A549 (cell line): ENCODE measurements around the gene DIAPH1. TPM values are rescaled to one million over a fixed set of nuclear protein-coding genes. Genes with fewer than 3 reads are reported as not detected.

Source experiments
- ATAC-seq, 2 experiments: fragments of 200-7000 bp in 1 of 2; fragments of >200 bp in 1 of 2; cut with Nextera tagmentation in 1 of 2; cut with Tn5 transposase in 1 of 2; 3 replicates each; pipeline versions ENCODE4 v1.8.0 to v1.9.1; 2018 to 2020; ENCODE audit warnings: mild to moderate bottlenecking in 1 of 2, moderate library complexity in 1 of 2
- CTCF ChIA-PET: fragments of 300-600 bp; sonication (Branson Sonifier 250); formaldehyde crosslinking; extraction: SDS; loops from one replicate; lab custom pipeline; 2021; ENCODE audit warnings: antibody characterized with exemption, inconsistent platforms; lab: Yijun Ruan, JAX
- POLR2A ChIA-PET: fragments of 350-600 bp; formaldehyde crosslinking; extraction: SDS; loops from one replicate; lab custom pipeline; 2021; ENCODE audit warnings: antibody characterized with exemption, inconsistent platforms; lab: Yijun Ruan, JAX
- DNase-seq, 2 experiments: peaks; one replicate each; pipeline versions ENCODE4 v3.0.0 to v3.0.0-alpha.2; 2011 to 2016; ENCODE audit warnings: low read depth in 1 of 2, low spot score in 1 of 2
- FAIRE-seq: peaks from 2 replicates; lab custom pipeline; 2011; peaks lifted over from hg19 to GRCh38; lab: Jason Lieb, UNC
- H3K27ac ChIP-seq, 2 experiments: fragments of >200 bp; sonication (Bioruptor Twin); formaldehyde crosslinking; 3 replicates each; pipeline ENCODE4 v1.5.1; 2016 to 2017
- H3K4me1 ChIP-seq: fragments of >200 bp; sonication (Bioruptor Twin); formaldehyde crosslinking; 3 replicates; pipeline ENCODE4 v1.6.1; 2016
- H3K4me2 ChIP-seq: fragments of >200 bp; sonication (Bioruptor Twin); formaldehyde crosslinking; 3 replicates; pipeline ENCODE4 v1.6.1; 2016
- H3K4me3 ChIP-seq: fragments of >200 bp; sonication (Bioruptor Twin); formaldehyde crosslinking; 3 replicates; pipeline ENCODE4 v1.5.1; 2016
- H3K9me3 ChIP-seq: fragments of >200 bp; sonication (Bioruptor Twin); formaldehyde crosslinking; 3 replicates; pipeline ENCODE4 v1.6.1; 2016
- BHLHE40 ChIP-seq: IDR thresholded peaks from 2 replicates; pipeline ENCODE4 v1.6.1; 2012; ENCODE audit warnings: low read depth, low read length, inconsistent platforms
- CEBPB ChIP-seq, 2 experiments: fragments of >200 bp in 1 of 2; sonication (Bioruptor Twin) in 1 of 2; formaldehyde crosslinking in 1 of 2; IDR thresholded peaks; 2 replicates each; pipeline ENCODE4 v1.6.1; 2012 to 2016
- E2F6 ChIP-seq: IDR thresholded peaks from 2 replicates; pipeline ENCODE4 v1.6.1; 2012; ENCODE audit warnings: low read depth, borderline replicate concordance
- EHMT2 ChIP-seq: fragments of 200-600 bp; sonication (generic); IDR thresholded peaks from 2 replicates; pipeline ENCODE4 v1.6.1; 2016; ENCODE audit warnings: antibody characterized with exemption, low read depth, mild to moderate bottlenecking, moderate library complexity
- EP300 ChIP-seq, 2 experiments: fragments of >200 bp; sonication (Bioruptor Twin); formaldehyde crosslinking; IDR thresholded peaks; 2 replicates in 1 of 2; 3 replicates in 1 of 2; pipeline ENCODE4 v1.6.1; 2016 to 2017
- FOSB ChIP-seq: fragments of 250-450 bp; sonication (Bioruptor Pico); IDR thresholded peaks from 2 replicates; pipeline ENCODE4 v1.5.0; 2020; ENCODE audit warnings: mild to moderate bottlenecking, moderate library complexity
- GATA3 ChIP-seq: IDR thresholded peaks from 2 replicates; pipeline ENCODE4 v1.6.1; 2012; ENCODE audit warnings: borderline replicate concordance
- HOXA7 ChIP-seq: fragments of 250-450 bp; sonication (Bioruptor Pico); IDR thresholded peaks from 2 replicates; pipeline ENCODE4 v1.5.0; 2020; ENCODE audit warnings: mild to moderate bottlenecking, moderate library complexity
- JUNB ChIP-seq: fragments of >200 bp; sonication (Bioruptor Twin); formaldehyde crosslinking; IDR thresholded peaks from 2 replicates; pipeline ENCODE4 v1.6.1; 2016
- KDM1A ChIP-seq: fragments of 200-600 bp; sonication (generic); IDR thresholded peaks from 2 replicates; pipeline ENCODE4 v1.6.1; 2016; ENCODE audit warnings: low read depth, mild to moderate bottlenecking
- KDM5A ChIP-seq: fragments of 200-600 bp; sonication (generic); IDR thresholded peaks from 2 replicates; pipeline ENCODE4 v1.6.1; 2016; ENCODE audit warnings: antibody characterized with exemption, mild to moderate bottlenecking
- MAFK ChIP-seq: fragments of 450-650 bp; IDR thresholded peaks from 2 replicates; pipeline ENCODE4 v1.6.1; 2014; ENCODE audit not compliant: partially characterized antibody
- MAX ChIP-seq: IDR thresholded peaks from 2 replicates; pipeline ENCODE4 v1.6.1; 2012
- NFE2L2 ChIP-seq: fragments of 150-350 bp; conservative IDR thresholded peaks from 2 replicates; pipeline ENCODE4 v1.6.1; 2014; ENCODE audit warnings: low read length
- NR3C1 ChIP-seq: fragments of >200 bp; sonication (Bioruptor Twin); formaldehyde crosslinking; IDR thresholded peaks from 3 replicates; pipeline ENCODE4 v1.6.1; 2017
- POLR2A ChIP-seq: IDR thresholded peaks from 2 replicates; pipeline ENCODE4 v1.6.1; 2012; ENCODE audit warnings: mild to moderate bottlenecking, low read length
- RARB ChIP-seq: fragments of 250-450 bp; sonication (Bioruptor Pico); IDR thresholded peaks from 2 replicates; pipeline ENCODE4 v1.8.0; 2021; ENCODE audit warnings: mild to moderate bottlenecking, moderate library complexity
- REST ChIP-seq: fragments of 200-600 bp; sonication (generic); IDR thresholded peaks from 2 replicates; pipeline ENCODE4 v1.6.1; 2016; ENCODE audit warnings: antibody characterized with exemption, mild to moderate bottlenecking, moderate library complexity
- SMC3 ChIP-seq: fragments of >200 bp; sonication (Bioruptor Twin); formaldehyde crosslinking; IDR thresholded peaks from 3 replicates; pipeline ENCODE4 v1.6.1; 2018; ENCODE audit warnings: inconsistent platforms
- SREBF2 ChIP-seq: fragments of 450-650 bp; IDR thresholded peaks from 2 replicates; pipeline ENCODE4 v1.6.1; 2014; ENCODE audit warnings: mild to moderate bottlenecking, moderate library complexity
- TP53 ChIP-seq: fragments of 250-450 bp; sonication (Bioruptor Pico); IDR thresholded peaks from 2 replicates; pipeline ENCODE4 v1.5.0; 2021; ENCODE audit warnings: mild to moderate bottlenecking, moderate library complexity
- ZC3H11A ChIP-seq: fragments of 450-650 bp; IDR thresholded peaks from 2 replicates; pipeline ENCODE4 v1.6.1; 2014; ENCODE audit warnings: antibody characterized with exemption, mild to moderate bottlenecking
- ZSCAN20 ChIP-seq: fragments of 250-450 bp; sonication (Bioruptor Pico); IDR thresholded peaks from 2 replicates; pipeline ENCODE4 v1.8.0; 2022; ENCODE audit warnings: mild to moderate bottlenecking, moderate library complexity
- WGBS: methylation state at CpG from one replicate; pipeline ENCODE4 v1.1.6; 2017; ENCODE audit errors: missing lambda C conversion rate; 5-methylcytosine and 5-hydroxymethylcytosine counted together
- polyA plus RNA-seq, 4 experiments: library from polyadenylated mRNA; depleted of rRNA in 3 of 4; stranded (reverse); fragments of >200 nt; fragmentation: RNase III in 1 of 4; extraction: RNeasy Plus Mini Kit Qiagen cat#74134 plus additional on column Dnase treatment in 1 of 4; gene quantifications; 2 replicates in 3 of 4; 3 replicates in 1 of 4; pipeline ENCODE4 v1.2.3, GENCODE V29; 2011 to 2017
- TF ChIP-seq, protein P1 (sequence below): fragments of >200 bp; sonication (Bioruptor Twin); formaldehyde crosslinking; IDR thresholded peaks from 3 replicates; pipeline ENCODE4 v1.6.1; 2016
- TF ChIP-seq, protein P2 (sequence below): fragments of 250-450 bp; sonication (Bioruptor Pico); IDR thresholded peaks from 2 replicates; pipeline ENCODE4 v1.5.0; 2020; ENCODE audit warnings: low read depth, mild to moderate bottlenecking, moderate library complexity

Gene DIAPH1
- polyA plus RNA-seq, 2 of the 4 experiments (the other 2 are of a cell fraction), result 53.4 to 59.8 TPM

DNA sequence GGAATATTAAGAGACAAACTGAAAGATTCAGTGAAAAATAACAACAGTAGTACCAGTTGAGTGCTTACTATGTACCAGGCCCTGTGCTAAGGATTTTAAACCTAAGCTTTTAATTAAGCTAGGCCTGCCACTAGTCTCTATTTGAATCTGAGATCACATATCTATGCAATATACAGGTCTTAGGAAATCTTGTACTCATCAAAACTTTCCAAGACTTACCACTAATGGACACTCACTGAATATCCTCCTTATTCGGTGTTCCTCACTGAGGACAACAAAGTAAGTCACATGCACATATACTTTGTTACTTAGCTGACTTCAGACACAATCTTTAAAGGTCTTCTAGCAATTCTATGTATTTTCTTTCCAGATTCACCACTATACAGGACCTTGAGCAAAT, 32.6 kb downstream of the DIAPH1 start (continued):
- no peak for TF ChIP-seq MAX
- no peak for TF ChIP-seq KDM5A

DNA sequence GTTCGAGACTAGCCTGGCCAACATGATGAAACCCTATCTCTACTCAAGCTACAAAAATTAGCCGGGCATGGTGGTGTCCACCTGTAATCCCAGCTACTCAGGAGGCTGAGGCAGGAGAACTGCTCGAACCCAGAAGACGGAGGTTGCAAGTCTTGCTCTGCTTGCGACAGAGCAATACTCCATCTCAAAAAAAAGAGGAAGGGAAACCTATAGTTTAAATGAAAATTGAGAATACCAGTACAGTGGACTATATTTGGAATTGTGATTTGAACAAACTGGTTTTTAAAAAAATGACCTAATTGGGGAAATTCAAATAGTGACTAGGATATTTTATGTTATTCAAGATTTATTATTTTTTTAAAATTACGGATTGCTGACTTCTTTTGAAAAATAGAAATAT, 33.2 kb downstream of the DIAPH1 start:
- Histone ChIP-seq H3K4me2 (no peak overlapping the region), H3K4me1 (0 out of 3 replicates have a peak, but pooled peaks cover 6% of the 10 kb centered on the region), H3K4me3 (no peak overlapping the region), H3K9me3 (no peaks in the 10 kb centered on the region), H3K27ac (no peak overlapping the region)
- FAIRE-seq (no peak), ATAC-seq (no peak), DNase-seq (no peak)
- 90% methylated on average over 6 of the region's 6 CpGs for WGBS
- POLR2A ChIA-PET, result no interaction called here
- CTCF ChIA-PET, result interaction anchor here (1.2 to 1.6 kb wide), 3 partner anchors 19 to 205 kb away, joined by 3 to 6 read pairs (median 5); partner anchors contain the start of gene DIAPH1
- TF ChIP-seq NR3C1, result no peak

- no peak overlapping the region for H3K4me2 ChIP-seq
- DNase-seq (no peak), FAIRE-seq (no peak), ATAC-seq (no peak)
- H3K27ac ChIP-seq, result no peak overlapping the region
- TF ChIP-seq SMC3 (no peak), NR3C1 (no peak), EP300 (IDR thresholded peaks at IDR 0.05) (no peak), MAX (no peak), JUNB (no peak), SREBF2 (no peak), KDM5A (no peak), EHMT2 (no peak)
- TF ChIP-seq, protein P1, sequence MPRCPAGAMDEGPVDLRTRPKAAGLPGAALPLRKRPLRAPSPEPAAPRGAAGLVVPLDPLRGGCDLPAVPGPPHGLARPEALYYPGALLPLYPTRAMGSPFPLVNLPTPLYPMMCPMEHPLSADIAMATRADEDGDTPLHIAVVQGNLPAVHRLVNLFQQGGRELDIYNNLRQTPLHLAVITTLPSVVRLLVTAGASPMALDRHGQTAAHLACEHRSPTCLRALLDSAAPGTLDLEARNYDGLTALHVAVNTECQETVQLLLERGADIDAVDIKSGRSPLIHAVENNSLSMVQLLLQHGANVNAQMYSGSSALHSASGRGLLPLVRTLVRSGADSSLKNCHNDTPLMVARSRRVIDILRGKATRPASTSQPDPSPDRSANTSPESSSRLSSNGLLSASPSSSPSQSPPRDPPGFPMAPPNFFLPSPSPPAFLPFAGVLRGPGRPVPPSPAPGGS, result no peak
- H3K4me3 ChIP-seq, result no peak overlapping the region
- H3K4me1 ChIP-seq, result no peaks in the 10 kb centered on the region
- CTCF ChIA-PET, result interaction anchor here (1.4 to 5.6 kb wide), 2 partner anchors 10 to 245 kb away, joined by 4 to 25 read pairs; no protein-coding TSS in a partner anchor
- no peaks in the 10 kb centered on the region for H3K9me3 ChIP-seq
- 86% methylated on average over 2 of the region's 2 CpGs for WGBS
- POLR2A ChIA-PET, result no interaction called here
Observed at GRCh38 chr5:141574122-141574510, 44.7 kb downstream of the DIAPH1 start.

DNA sequence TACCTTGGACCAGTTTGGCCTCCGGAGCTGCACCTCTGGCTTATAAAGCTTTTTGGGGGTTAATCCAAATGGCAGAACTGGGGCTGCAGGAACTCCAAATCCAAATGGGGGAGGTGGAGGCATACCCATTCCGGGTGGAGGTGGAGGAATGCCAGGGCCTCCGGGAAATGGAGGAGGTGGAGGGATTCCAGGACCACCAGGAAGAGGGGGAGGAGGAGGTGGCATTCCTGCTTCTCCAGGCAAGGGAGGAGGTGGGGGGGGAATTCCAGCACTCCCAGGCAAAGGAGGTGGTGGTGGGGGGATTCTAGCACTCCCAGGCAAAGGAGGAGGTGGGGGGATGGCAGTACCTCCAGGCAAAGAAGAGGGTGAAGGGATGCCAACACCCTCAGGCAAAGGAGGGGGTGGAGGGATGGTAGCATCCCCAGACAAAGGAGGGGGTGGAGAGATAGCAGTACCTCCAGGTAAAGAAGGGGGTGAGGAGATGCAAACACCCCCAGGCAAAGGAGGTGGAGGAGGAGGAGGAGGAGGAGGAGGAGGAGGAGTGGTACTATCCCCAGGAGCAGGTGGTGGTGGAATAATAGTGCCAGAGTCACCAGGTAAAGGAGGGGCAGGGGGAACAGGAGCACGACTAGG, 45.2 kb downstream of the DIAPH1 start:
- WGBS, result 83% methylated on average over 4 of the region's 4 CpGs
- Histone ChIP-seq H3K4me1 (no peaks in the 10 kb centered on the region), H3K4me2 (no peak overlapping the region), H3K27ac (no peak overlapping the region), H3K4me3 (no peak overlapping the region), H3K9me3 (no peaks in the 10 kb centered on the region)
- FAIRE-seq (no peak), ATAC-seq (no peak), DNase-seq (no peak)
- ChIA-PET CTCF (interaction anchor here (0.6 to 5.6 kb wide), 4 partner anchors 10 to 1805 kb away, joined by 3 to 25 read pairs (median 4); no protein-coding TSS in a partner anchor), POLR2A (no interaction called here)
- TF ChIP-seq POLR2A (no peak), MAFK (no peak), NFE2L2 (no peak), FOSB (no peak), ZC3H11A (no peak), ZSCAN20 (CRISPR knock-in tag) (no peak), GATA3 (no peak), NR3C1 (no peak), HOXA7 (CRISPR knock-in tag) (no peak), SMC3 (no peak), REST (no peak), CEBPB (IDR thresholded peaks at IDR 0.05) (no peak), RARB (CRISPR knock-in tag) (no peak), E2F6 (no peak), TP53 (CRISPR knock-in tag) (no peak), KDM1A (no peak), BHLHE40 (no peak)
- TF ChIP-seq, protein P1, result no peak
- TF ChIP-seq, protein P2, sequence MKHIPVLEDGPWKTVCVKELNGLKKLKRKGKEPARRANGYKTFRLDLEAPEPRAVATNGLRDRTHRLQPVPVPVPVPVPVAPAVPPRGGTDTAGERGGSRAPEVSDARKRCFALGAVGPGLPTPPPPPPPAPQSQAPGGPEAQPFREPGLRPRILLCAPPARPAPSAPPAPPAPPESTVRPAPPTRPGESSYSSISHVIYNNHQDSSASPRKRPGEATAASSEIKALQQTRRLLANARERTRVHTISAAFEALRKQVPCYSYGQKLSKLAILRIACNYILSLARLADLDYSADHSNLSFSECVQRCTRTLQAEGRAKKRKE (CRISPR knock-in tag), result no peak
